Measurements from ENCODE around the gene GPC3.
A peak's percentile ranks its signal among the peaks of the same experiment; 100 is the strongest.
"Not testable (repeated sequence)": the region's sequence is repeated elsewhere in the genome, so short reads cannot be mapped to it uniquely, and the experiment has no call there.

GPC3 gene

GRCh38 chrX:133650239-133650638 is 335.2 kb downstream of the GPC3 start:
- DNase-seq (ENCODE audit: low read depth, low spot score) = no peak

GRCh38 chrX:133649651-133650050 is 335.7 kb downstream of the GPC3 start:
- DNase-seq (ENCODE audit: low read depth, low spot score) = peak; percentile 74

- DNase-seq (ENCODE audit: low read depth, low spot score) = no peak
These were observed 336.8 kb downstream of the GPC3 start for GRCh38 chrX:133648594-133648993.

- no peak for DNase-seq (ENCODE audit: low read depth, low spot score)
These were observed 338.7 kb downstream of the GPC3 start for GRCh38 chrX:133646719-133647116.

GRCh38 chrX:133645977-133646718 is 339.2 kb downstream of the GPC3 start:
- no peak for DNase-seq (ENCODE audit: low read depth, low spot score)

GRCh38 chrX:133645256-133645655 is 340.1 kb downstream of the GPC3 start:
- no peak for DNase-seq (ENCODE audit: low read depth, low spot score)

GRCh38 chrX:133640161-133641015 is 345.0 kb downstream of the GPC3 start:
- peak; percentile 59 for DNase-seq (ENCODE audit: low read depth, low spot score)

- no peak for DNase-seq (ENCODE audit: low read depth, low spot score)
These were observed 345.7 kb downstream of the GPC3 start for GRCh38 chrX:133639726-133640125.

GRCh38 chrX:133638285-133638684 is 347.1 kb downstream of the GPC3 start:
- DNase-seq (ENCODE audit: low read depth, low spot score) = no peak

GRCh38 chrX:133637765-133638164 is 347.6 kb downstream of the GPC3 start:
- DNase-seq (ENCODE audit: low read depth, low spot score) = no peak

- no peak for DNase-seq (ENCODE audit: low read depth, low spot score)
These were observed 349.4 kb downstream of the GPC3 start for GRCh38 chrX:133636009-133636408.

GRCh38 chrX:133634416-133634815 is 351.0 kb downstream of the GPC3 start:
- no peak for DNase-seq (ENCODE audit: low read depth, low spot score)

GRCh38 chrX:133633950-133634349 is 351.4 kb downstream of the GPC3 start:
- DNase-seq (ENCODE audit: low read depth, low spot score) = no peak

GRCh38 chrX:133633162-133633561 is 352.2 kb downstream of the GPC3 start:
- no peak for DNase-seq (ENCODE audit: low read depth, low spot score)

GRCh38 chrX:133630362-133630761 is 355.0 kb downstream of the GPC3 start:
- DNase-seq (ENCODE audit: low read depth, low spot score) = no peak

GRCh38 chrX:133627673-133628072 is 357.7 kb downstream of the GPC3 start:
- no peak for DNase-seq (ENCODE audit: low read depth, low spot score)

- DNase-seq (ENCODE audit: low read depth, low spot score) = not testable (repeated sequence)
These were observed 364.0 kb downstream of the GPC3 start for GRCh38 chrX:133621384-133621783.

- no peak for DNase-seq (ENCODE audit: low read depth, low spot score)
These were observed 373.7 kb downstream of the GPC3 start for GRCh38 chrX:133611676-133612075.

- DNase-seq (ENCODE audit: low read depth, low spot score) = no peak
These were observed 375.3 kb downstream of the GPC3 start for GRCh38 chrX:133610056-133610455.

- no peak for DNase-seq (ENCODE audit: low read depth, low spot score)
These were observed 376.2 kb downstream of the GPC3 start for GRCh38 chrX:133609166-133609565.

- no peak for DNase-seq (ENCODE audit: low read depth, low spot score)
These were observed 377.0 kb downstream of the GPC3 start for GRCh38 chrX:133608406-133608805.

GRCh38 chrX:133607419-133608348 is 377.7 kb downstream of the GPC3 start:
- DNase-seq (ENCODE audit: low read depth, low spot score) = no peak

Measured in iPS DF 19.7 (cell line).